HCT116 (cell line): ENCODE results near the gene TARBP2.

Experiments
- CEBPB ChIP-seq: IDR thresholded peaks from 2 replicates; pipeline ENCODE4 v1.6.1; 2012; ENCODE audit warnings: low read depth
- EZH2 ChIP-seq: fragments of 200-600 bp; sonication (generic); IDR thresholded peaks from 2 replicates; pipeline ENCODE4 v1.6.1; 2017; ENCODE audit warnings: antibody characterized with exemption, mixed run types
- POLR2A ChIP-seq: IDR thresholded peaks from 2 replicates; pipeline ENCODE4 v1.7.0; 2011; ENCODE audit warnings: borderline replicate concordance; ENCODE audit not compliant: insufficient read depth, insufficient read length; ENCODE audit errors: extremely low read depth
- TF ChIP-seq, protein P1 (sequence below): IDR thresholded peaks from 2 replicates; pipeline ENCODE4 v1.6.1; 2012
- TF ChIP-seq, protein P2 (sequence below), 3 experiments: fragments of 200-600 bp in 1 of 3; sonication (generic) in 1 of 3; IDR thresholded peaks in 2 of 3; conservative IDR thresholded peaks in 1 of 3; 2 replicates each; pipeline ENCODE4 v1.5.1; 2012 to 2017; ENCODE audit warnings: low read depth in 2 of 3, low read length in 2 of 3, antibody characterized with exemption in 1 of 3, borderline replicate concordance in 1 of 3, control low read depth in 1 of 3, mild to moderate bottlenecking in 1 of 3, mixed read lengths in 1 of 3, mixed run types in 1 of 3, moderate library complexity in 1 of 3; ENCODE audit not compliant: insufficient read depth in 1 of 3

DNA sequence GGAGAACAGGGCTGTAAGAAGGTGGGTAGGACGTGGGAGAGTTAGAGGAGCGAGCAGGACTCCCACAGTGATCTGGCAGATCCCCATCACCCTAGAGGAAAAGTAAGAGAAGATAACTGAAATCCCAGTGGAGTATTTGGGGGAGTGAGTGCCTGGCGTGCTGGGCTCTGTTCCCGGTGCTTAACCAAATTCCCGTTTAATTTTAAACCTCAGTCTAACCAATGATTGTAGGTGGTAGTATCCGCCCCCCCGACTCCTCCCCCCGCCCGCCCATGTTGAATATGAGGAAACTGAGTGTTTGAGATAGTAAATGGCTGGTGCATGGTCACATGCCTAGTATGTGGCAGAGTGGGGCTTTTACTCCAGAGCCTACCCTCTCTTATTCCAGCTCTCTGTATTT is 1.2 kb downstream of the TARBP2 start:
- TF ChIP-seq, protein P1, sequence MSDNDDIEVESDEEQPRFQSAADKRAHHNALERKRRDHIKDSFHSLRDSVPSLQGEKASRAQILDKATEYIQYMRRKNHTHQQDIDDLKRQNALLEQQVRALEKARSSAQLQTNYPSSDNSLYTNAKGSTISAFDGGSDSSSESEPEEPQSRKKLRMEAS = no peak
- no peak for TF ChIP-seq CEBPB
- TF ChIP-seq EZH2 = no peak
- TF ChIP-seq, protein P2, sequence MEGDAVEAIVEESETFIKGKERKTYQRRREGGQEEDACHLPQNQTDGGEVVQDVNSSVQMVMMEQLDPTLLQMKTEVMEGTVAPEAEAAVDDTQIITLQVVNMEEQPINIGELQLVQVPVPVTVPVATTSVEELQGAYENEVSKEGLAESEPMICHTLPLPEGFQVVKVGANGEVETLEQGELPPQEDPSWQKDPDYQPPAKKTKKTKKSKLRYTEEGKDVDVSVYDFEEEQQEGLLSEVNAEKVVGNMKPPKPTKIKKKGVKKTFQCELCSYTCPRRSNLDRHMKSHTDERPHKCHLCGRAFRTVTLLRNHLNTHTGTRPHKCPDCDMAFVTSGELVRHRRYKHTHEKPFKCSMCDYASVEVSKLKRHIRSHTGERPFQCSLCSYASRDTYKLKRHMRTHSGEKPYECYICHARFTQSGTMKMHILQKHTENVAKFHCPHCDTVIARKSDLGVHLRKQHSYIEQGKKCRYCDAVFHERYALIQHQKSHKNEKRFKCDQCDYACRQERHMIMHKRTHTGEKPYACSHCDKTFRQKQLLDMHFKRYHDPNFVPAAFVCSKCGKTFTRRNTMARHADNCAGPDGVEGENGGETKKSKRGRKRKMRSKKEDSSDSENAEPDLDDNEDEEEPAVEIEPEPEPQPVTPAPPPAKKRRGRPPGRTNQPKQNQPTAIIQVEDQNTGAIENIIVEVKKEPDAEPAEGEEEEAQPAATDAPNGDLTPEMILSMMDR (IDR thresholded peaks at IDR 0.05 in 2 of 3, conservative IDR thresholded peaks at IDR 0.05 in 1 of 3; ENCODE audit: borderline replicate concordance in 1 of 3, insufficient read depth in 1 of 3, low read depth in 2 of 3, low read length in 2 of 3) = no peak
- no peak for TF ChIP-seq POLR2A
